Renal cortex interstitium (tissue), 11 donors: Measurements from ENCODE around the gene CALD1. TPM values are rescaled to one million over a fixed set of nuclear protein-coding genes. Genes with fewer than 3 reads are reported as not detected.

Source experiments
- DNase-seq, 11 donors: peaks; one replicate each; pipeline ENCODE4 v3.0.0-alpha.2; 2013; ENCODE audit warnings: low read depth in 9 of 11, low spot score in 4 of 11; ENCODE audit errors: extremely low read depth in 1 of 11
- polyA plus RNA-seq, 3 donors: library from polyadenylated mRNA; unstranded; fragments of 120-200 nt; gene quantifications; one replicate each; pipeline ENCODE4 v1.2.1, GENCODE V29; 2013; ENCODE audit not compliant: insufficient read length in 3 of 3

CALD1 gene
- polyA plus RNA-seq, 3 donors = 220 to 274 (median 274) TPM

GRCh38 chr7:134870781-134871180, 91.3 kb downstream of the CALD1 start:
- no peak for DNase-seq

GRCh38 chr7:134873253-134873652, 93.8 kb downstream of the CALD1 start:
- no peak for DNase-seq

- DNase-seq = no peak
Measured at GRCh38 chr7:134874407-134874806, 95.0 kb downstream of the CALD1 start.

GRCh38 chr7:134875867-134876266, 96.4 kb downstream of the CALD1 start:
- no peak for DNase-seq

- DNase-seq = no peak
Measured at GRCh38 chr7:134878746-134879357, 99.4 kb downstream of the CALD1 start.

GRCh38 chr7:134879815-134880475, 100.5 kb downstream of the CALD1 start:
- no peak for DNase-seq

GRCh38 chr7:134882481-134882880, 103.0 kb downstream of the CALD1 start:
- DNase-seq = no peak

- DNase-seq = no peak
Measured at GRCh38 chr7:134885967-134886352, 106.5 kb downstream of the CALD1 start.

GRCh38 chr7:134886353-134887057, 107.1 kb downstream of the CALD1 start:
- no peak for DNase-seq

- no peak for DNase-seq
Measured at GRCh38 chr7:134887523-134887922, 108.1 kb downstream of the CALD1 start.

GRCh38 chr7:134888141-134888740, 108.8 kb downstream of the CALD1 start:
- no peak for DNase-seq

GRCh38 chr7:134890246-134891240, 111.1 kb downstream of the CALD1 start:
- no peak for DNase-seq

GRCh38 chr7:134891262-134891695, 111.8 kb downstream of the CALD1 start:
- peak; percentile 67 to 89 (median 79) for DNase-seq

GRCh38 chr7:134891696-134892678, 112.6 kb downstream of the CALD1 start:
- DNase-seq = peak in 9 of 11 donors; percentile 35 to 51 (median 45)

- DNase-seq = no peak
Measured at GRCh38 chr7:134892963-134893362, 113.5 kb downstream of the CALD1 start.

GRCh38 chr7:134893920-134894319, 114.5 kb downstream of the CALD1 start:
- no peak for DNase-seq

GRCh38 chr7:134894928-134895327, 115.5 kb downstream of the CALD1 start:
- DNase-seq = no peak

- no peak for DNase-seq
Measured at GRCh38 chr7:134896073-134896472, 116.6 kb downstream of the CALD1 start.
